ENCODE data around the gene TAS2R41.

- TF ChIP-seq CTCF (IDR thresholded peaks at IDR 0.05): no peak
- no peak for TF ChIP-seq POLR2A (IDR thresholded peaks at IDR 0.05)
Observed at GRCh38 chr7:143487061-143487460, 9.4 kb downstream of the TAS2R41 start.
